ENCODE data around the gene ZNF76.

ZNF76 gene

DNA sequence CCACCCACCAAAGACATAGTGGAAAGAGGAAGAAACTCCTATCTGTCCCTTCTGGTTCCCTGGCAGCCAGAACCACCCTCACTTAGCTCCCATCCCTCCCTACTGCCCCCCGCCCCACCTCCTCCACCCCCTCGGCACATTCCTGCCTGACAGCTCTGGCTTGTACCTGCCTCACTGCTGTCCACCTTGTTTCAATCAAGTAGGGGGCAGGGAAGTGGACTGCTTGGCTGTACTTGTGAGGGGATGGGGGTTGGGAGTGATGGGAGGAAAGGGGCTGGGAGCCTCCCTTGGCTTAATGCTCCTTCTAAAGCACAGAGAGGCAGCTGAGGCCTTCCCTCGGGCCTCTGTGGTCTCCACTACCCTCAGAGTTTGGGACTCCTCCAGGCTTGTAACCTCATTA, 22.1 kb upstream of the ZNF76 start:
- no peak for DNase-seq

DNA sequence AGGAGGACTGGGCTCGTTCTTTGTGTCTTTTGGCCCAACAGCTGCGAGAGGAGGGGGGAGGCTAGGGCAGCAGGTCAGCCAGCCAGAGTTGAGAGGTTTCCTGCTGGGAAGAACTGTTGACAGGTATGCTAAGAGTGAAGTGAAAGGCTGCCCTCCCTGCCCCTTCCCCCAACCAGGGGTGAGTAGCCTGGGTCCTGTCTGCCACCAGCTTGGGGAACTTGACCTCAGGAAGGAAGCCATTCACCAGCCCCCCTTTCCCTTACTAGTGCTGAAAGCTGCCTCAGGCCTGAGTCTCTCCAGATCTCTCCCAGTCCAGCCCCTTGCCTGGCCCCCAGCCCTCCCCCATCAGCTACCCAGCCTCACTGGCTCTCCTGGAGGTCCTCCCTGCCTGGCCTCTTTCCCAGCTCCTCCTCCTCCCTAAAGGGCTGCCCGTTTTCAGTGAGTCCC, 20.7 kb upstream of the ZNF76 start:
- no peak for DNase-seq

DNA sequence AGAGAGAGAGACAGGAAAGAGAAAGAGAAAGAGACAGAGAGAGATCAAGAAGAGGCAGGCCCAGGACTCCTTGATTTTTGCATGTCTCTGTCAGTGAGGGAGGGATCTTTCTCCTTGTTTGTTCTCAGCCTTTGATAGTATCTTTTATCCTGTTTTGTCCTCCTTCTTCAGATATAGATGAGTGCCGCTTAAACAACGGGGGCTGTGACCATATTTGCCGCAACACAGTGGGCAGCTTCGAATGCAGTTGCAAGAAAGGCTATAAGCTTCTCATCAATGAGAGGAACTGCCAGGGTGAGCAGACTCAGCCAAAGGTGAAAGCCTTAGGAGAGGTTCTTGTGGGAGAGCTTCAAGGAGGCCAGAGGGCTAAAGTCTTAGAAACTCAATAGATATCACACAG, 20.0 kb upstream of the ZNF76 start:
- DNase-seq: no peak

DNA sequence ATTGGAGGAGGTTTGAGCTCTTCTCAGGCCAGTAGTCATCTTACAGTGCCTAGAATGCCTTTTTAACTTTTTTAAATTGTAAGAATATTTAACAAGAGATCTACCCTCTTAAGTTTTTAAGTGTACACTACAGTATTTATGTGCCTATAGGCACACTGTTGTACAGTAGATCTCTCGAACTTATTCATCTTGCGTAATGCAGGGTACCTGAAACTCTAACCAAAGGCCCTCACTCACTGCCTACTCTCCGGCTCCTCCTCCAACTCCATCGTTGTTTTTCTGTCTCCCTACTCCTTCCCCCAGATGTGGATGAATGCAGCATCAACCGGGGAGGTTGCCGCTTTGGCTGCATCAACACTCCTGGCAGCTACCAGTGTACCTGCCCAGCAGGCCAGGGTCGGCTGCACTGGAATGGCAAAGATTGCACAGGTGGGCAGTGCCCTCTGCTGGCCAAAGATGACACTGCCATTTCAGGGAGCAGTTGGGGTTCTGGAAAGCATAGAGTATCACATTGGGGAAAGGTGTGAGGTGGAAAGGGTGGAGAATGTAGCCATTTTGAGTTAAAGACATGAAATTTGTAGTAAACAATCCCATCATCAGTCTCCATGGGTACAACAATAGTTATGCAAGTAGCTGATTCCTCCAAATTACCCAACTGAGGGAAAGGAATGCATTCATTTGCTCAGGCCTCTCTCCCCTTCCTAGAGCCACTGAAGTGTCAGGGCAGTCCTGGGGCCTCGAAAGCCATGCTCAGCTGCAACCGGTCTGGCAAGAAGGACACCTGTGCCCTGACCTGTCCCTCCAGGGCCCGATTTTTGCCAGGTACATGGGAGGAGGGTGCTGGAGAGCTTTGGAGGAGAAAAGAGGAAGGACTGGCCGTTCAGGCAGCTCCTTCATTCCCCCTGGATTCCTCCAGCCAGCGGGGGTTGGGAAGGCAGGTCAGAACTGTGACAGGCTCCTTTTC, 18.4 kb upstream of the ZNF76 start:
- DNase-seq: peak in 12 of 14 donors; percentile 2 to 67 (median 38)

DNA sequence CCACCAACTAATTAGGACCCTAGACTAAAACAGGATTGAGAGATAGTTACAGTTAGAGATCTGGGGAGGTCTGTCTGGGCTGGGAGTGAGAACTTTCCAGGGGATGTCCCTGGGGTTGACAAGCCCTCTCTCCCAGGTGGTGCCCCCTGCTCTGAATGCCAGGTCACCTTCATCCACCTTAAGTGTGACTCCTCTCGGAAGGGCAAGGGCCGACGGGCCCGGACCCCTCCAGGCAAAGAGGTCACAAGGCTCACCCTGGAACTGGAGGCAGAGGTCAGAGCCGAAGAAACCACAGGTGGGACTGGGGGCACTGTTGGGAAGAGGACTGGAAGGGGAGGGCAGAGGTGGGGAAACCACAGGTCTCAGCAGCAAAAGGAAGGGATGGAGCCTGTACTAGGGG, 17.0 kb upstream of the ZNF76 start:
- DNase-seq: no peak

DNA sequence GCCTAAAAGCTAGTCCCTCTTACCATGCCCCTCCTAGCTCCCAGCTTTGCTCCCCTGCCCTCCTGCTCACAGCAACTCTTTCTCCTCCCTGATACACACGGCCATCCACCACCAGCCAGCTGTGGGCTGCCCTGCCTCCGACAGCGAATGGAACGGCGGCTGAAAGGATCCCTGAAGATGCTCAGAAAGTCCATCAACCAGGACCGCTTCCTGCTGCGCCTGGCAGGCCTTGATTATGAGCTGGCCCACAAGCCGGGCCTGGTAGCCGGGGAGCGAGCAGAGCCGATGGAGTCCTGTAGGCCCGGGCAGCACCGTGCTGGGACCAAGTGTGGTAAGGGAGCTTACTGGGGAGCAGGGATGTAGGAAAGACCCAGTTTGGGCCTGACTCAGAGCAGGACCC, 16.6 kb upstream of the ZNF76 start:
- no peak for DNase-seq

DNA sequence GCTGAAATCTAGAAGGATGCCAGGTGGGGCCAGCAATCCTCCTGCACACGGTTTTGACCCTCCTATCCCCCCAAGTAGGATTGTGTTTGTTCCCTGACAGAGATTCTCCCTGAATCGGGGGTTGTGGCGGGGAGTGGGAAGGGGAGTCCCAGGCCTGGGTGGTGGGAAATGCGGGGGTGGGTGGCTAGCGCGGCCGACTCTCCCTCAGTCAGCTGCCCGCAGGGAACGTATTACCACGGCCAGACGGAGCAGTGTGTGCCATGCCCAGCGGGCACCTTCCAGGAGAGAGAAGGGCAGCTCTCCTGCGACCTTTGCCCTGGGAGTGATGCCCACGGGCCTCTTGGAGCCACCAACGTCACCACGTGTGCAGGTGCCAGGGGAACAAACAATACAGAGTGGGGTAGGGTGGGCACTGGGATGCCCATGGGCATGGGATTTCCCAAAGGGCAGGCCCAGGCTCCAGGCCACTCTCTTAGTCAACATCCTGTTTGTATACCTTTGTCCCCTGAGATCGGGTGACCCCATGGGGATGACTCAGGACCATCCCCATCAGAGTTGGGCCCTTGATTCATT, 16.1 kb upstream of the ZNF76 start:
- DNase-seq: no peak

DNA sequence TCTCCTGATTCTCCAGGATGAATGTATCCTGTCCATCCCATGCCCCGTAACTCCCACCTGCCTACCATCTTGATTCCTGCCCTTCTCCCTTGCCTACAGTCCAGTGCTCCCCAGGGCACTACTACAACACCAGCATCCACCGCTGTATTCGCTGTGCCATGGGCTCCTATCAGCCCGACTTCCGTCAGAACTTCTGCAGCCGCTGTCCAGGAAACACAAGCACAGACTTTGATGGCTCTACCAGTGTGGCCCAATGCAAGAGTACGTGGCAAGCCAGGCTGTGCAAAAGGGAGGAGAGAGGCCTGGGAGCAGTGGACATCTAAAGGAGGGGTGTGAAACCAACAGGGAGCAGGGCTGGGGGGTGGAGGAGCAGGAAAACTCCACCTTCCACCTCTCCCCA, 15.0 kb upstream of the ZNF76 start:
- no peak for DNase-seq

DNA sequence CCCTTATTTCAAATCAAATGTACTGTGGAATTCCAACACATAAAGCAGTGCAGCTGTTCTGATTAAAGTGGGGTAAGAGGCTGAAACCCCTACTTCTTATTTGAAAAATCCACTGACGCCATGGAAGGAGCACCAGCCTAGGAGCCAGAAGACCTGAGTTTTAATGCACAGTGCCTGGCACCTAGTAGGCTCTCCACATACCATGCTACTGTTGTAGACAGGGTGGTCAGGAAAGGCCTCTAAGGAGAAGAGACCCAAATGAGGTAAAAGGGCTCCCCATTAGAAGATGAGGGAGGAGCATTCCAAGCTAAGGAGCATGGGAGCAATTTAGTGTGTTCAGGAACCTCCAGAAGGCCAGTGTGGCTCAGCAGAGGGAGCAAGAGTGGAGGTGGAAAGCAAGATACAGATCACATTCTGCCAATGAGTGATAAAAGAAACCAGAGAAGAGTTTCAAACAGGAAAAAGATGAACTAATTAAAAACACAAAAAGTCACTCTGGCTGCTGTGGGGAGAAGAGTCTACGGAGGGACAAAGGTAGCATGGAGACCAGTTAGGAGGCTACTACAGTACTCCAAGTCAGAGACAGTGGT, 11.8 kb upstream of the ZNF76 start:
- DNase-seq: no peak

DNA sequence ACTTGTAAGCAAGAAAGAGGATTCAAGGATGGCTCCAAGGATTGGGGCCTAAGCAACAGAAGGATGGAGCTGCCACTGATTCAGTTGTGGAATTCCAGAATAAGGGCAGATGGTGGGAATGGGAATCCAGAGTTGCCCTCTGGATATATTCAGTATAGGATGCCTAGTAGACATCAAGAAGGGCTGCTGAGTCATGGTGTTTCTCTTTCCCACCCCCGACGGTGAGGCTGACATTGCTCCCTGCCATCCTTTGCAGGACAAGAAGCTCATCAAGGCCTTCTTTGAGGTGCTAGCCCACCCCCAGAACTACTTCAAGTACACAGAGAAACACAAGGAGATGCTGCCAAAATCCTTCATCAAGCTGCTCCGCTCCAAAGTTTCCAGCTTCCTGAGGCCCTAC, 11.2 kb upstream of the ZNF76 start:
- no peak for DNase-seq

DNA sequence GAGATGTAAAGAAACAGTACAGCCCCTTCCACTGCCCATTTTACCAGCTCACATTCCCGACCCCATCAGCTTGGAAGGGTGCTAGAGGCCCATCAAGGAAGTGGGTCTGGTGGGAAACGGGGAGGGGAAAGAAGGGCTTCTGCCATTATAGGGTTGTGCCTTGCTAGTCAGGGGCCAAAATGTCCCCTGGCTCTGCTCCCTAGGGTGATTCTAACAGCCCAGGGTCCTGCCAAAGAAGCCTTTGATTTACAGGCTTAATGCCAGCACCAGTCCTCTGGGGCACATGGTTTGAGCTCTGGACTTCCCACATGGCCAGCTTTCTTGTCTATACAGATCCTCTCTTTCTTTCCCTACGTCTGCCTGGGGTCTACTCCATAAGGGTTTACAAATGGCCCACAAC, 10.6 kb upstream of the ZNF76 start:
- no peak for DNase-seq

DNA sequence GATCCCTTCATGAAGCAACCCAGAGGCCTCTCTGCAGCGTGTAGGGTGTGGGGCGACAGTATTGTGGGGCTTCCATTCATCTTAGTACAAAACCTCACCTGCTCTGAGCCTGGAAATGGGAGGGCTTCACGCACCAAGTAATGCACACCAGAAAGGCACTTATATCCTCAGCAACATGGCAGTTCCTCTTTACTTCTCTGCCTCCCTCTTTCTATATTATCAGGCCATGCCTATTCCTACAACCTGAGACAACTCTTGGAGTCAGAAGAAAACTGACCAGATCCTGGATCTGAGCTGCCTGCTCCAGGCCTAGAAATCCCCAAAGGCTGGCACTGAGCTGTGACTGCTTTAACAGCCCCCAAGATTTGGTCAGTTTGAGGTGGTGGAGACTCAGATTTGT, 7.6 kb upstream of the ZNF76 start:
- no peak for DNase-seq

DNA sequence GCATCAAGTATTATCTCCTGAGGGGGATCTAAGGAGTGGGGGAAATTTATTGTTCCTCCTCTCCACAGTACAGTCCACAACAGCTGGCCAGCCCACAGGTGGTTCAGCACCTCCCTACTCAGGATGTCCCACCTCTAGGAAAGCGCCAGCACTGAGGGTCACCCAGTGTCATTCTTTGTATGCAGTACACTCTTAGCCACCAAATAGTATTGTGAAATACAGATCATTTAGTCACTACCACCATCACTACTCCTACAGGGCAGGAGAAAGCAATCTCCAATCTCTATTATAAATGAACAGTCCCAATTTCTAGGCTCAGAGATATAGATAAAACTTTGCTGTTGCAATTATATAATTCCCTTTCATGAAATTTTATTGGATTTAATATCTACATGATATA, 6.3 kb upstream of the ZNF76 start:
- no peak for DNase-seq

DNA sequence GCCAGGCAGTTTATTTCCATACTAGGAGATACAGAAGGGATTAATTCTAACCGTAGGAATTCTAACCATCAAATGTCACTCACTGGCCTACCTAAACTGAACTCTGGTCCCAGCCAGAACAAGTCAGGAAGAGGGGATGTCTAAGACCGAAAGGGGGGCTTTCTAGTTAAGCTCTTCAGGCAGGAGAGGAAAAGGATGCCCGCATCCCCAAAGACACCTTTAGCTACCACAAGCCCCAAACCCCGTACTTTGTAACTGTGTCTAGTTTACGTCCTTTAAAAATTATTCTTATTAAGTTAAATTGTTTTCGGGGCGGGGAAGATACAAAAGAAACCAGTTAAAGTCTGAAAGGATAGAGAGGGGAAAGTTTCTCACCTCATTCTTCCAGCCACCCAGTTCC, 1.2 kb upstream of the ZNF76 start:
- DNase-seq: no peak

DNA sequence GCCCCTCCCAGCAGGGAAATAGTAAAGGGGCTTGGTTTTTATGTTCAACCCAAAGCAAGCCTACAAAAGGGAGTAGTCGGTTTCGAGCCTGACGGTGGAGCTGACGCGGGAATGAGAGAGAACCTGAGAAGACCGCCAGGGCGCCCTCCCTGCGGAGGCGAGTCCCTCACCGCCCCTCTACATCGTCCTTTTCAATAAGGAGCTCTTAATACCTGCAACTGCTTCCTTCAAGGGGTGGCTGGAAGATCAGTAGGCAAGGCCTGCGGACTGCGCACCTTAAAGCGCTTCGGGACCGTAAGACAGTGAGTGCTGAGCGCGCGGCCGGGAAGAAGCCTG, 709 bp upstream of the ZNF76 start:
- peak in 4 of 14 donors; percentile 33 to 71 (median 56) for DNase-seq

DNA sequence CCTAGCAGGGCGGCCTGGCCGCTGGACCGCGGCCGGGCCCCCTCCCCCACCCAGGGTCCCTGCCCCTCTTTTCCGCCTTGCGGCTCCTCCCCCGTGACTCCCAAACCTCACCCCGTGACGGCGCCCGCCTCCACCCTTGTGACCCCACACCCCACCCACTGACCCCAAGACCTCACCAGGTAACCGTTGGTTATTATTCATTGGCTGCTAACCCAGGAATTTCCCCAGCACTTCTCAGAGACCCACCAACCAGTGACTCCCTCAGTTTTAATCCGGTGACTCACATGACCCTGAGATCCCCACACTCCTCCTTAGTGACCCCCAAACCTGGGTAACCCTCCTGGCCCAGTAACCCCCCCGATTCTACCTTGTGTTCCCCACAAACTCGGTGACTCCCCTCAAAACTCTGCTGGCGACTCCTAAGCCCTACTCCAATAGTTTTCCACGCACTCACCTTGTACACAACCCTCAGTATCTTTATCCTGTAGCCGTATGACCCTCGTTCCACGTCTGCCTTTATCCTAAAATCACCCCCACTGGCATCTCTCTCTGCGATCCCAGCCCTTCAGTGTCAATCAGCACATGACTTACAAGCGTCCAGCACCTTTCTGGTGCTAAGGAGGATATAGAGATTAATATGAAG, 534 bp downstream of the ZNF76 start:
- peak in 10 of 14 donors; percentile 47 to 74 (median 62) for DNase-seq

DNA sequence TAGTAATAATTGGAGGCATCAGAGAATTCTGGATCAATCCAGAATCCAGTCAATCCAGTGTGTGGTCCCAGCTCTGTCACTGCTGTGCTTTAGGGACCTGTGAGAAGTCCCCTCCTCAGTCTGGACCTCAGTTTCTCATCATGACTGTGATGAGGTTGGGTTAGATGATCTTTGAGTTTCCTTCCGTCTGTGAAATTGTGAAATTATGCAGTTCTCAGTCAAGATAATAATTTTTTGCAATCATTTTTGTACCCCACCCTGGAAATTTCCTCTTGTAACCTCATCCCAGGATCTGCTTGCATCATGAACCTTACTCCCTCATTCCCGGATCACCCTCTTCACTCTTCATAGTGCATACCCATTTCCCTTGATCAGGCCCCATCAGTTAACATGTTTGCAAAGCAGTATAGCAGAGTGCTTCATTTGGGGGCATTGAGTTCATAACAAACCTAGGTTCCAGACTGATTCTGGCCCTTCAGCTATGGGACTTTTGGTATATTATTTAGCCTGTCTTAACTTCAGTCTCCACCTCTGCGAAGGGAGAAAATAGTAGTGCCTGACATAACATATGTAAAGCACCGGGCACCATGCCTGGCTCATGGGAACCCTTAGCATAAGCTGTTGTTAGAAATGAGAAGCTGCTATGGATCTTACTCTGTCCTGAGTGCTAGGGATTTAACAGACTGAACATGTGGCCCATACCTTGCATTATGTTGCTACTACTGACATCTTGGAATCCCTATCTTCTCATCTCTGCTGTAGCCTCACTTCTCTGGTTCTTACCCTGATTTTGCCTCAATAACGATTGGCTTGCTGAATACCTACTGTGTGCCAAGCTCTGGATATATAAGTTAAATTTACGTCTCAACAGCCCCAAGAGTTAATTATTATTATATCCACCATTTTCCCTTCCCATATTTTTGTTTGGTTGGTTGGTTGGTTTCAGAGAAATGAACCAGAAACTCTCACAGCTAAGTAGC, 1.3 kb downstream of the ZNF76 start:
- no peak for DNase-seq

DNA sequence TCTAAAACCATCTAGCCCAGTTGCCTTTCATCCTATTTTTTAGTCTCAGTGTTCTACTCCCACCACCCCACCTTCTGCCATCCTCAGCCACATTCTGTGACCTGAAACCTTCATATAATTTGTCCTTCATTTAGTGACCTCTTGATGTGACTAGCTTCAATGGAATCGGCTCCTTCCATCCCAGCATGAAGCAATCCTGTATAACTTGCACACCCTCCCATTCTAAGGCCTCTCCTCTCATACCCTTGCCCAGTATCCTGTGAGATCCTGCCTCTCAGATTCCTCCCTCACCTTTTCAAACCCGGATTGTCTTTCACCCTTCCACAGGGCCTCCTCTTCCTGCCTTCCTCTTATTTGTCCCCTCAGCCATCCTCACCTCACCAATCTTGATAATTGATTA, 3.1 kb downstream of the ZNF76 start:
- no peak for DNase-seq

DNA sequence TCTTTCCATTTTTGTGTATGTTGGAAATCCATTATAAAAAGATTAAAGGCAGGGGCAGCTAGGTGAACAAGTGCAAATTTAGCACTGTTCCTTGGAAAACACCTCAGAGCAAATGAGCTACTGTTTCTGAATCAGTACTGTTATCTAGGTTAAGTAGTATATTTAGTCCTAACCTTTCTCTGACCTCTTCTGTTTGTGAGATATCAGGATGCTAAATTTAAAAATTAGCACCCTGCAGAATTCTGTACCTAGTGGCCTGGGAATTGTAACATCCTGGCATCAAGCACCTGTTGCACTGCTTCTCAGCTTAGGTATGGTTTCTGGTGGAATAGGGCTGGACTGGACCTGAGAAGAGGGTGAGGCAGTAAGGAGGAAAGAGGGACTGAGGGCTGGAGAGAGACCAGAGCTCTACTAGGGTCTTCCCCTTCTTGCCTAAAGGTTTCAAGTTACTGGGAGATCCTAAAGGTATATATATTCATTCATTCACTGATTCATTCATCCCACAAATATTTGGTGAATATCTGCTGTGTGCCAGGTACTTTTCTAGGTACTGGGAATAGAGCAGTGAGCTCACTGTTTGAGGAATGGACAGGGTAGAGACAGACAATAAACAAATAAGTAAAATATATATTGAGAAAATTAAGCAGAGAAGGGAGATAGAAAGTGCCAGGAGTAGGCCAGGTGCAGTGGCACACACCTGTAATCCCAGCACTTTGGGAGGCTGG, 5.2 kb downstream of the ZNF76 start:
- no peak for DNase-seq

DNA sequence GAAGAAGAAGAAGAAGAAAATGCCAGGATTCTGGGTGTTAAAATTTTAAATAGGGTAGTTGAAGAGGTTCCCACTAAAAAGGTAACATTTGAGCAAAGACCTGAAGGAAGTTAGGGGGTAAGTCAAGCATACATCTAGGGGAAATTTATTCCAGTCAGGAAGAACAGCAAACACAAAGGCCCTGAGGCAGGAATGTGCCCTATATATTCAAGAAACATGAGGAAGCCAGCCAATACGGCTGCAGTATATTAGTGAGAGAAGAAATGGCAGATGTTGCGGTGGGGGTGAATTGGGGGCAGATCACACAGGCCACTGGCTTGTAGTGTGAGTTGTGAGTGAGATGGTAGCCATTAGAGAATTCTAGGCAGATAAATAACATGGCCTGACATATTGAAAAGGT, 6.0 kb downstream of the ZNF76 start:
- no peak for DNase-seq

DNA sequence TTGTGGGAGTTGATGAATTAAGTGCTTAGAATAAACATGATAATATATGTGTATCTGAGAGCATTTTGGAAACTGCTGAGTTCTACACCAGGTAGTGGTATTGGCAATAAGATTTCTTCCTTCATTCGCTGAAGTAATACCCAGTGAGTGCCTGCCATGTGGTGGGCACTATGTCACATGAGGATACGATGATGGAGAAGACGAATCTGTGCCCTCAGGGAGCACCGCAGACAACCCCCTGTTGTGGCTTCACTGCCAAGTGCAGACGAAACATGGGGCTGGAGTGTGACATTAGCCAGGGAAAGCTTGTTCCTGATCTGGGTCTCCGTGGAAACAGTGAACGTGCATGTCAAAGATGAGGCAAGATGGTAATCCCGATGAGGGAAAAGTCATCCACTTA, 7.9 kb downstream of the ZNF76 start:
- DNase-seq: no peak

Measured in C1 segment of cervical spinal cord (tissue), 14 donors.